ENCODE results near the gene DDC.

Gene DDC, protein sequence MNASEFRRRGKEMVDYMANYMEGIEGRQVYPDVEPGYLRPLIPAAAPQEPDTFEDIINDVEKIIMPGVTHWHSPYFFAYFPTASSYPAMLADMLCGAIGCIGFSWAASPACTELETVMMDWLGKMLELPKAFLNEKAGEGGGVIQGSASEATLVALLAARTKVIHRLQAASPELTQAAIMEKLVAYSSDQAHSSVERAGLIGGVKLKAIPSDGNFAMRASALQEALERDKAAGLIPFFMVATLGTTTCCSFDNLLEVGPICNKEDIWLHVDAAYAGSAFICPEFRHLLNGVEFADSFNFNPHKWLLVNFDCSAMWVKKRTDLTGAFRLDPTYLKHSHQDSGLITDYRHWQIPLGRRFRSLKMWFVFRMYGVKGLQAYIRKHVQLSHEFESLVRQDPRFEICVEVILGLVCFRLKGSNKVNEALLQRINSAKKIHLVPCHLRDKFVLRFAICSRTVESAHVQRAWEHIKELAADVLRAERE

GRCh38 chr7:50564640-50565558 is at the start of gene DDC:
TSS of gene DDC (minus strand) at chr7:50565405. CDS start at chr7:50544085, 21,320 bp downstream.
- DNase-seq = no peak

DNA sequence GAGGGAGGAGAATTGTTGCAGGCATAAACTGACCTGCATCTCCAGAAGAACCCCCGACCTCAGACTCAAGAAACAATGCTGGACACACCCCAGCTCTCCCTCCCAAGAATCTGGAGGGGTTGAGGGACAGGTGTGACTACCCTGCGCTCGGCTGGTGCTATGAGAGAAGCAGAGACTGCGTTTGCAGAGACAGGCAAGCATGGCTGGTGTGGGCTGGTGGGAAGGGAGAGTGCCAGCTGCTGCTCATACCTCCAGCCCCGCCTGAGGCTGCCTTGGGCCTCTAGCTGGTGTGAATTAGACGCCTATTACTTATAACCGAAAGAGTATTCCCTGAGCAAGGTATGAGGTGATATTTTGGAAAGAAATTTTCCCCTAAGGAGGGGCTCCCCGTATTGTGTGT is 48.3 kb upstream of the DDC start:
- DNase-seq = no peak

- DNase-seq = no peak
Measured at GRCh38 chr7:50612704-50613103, 47.5 kb upstream of the DDC start.

GRCh38 chr7:50610521-50611277 is 45.5 kb upstream of the DDC start:
- DNase-seq = no peak

DNA sequence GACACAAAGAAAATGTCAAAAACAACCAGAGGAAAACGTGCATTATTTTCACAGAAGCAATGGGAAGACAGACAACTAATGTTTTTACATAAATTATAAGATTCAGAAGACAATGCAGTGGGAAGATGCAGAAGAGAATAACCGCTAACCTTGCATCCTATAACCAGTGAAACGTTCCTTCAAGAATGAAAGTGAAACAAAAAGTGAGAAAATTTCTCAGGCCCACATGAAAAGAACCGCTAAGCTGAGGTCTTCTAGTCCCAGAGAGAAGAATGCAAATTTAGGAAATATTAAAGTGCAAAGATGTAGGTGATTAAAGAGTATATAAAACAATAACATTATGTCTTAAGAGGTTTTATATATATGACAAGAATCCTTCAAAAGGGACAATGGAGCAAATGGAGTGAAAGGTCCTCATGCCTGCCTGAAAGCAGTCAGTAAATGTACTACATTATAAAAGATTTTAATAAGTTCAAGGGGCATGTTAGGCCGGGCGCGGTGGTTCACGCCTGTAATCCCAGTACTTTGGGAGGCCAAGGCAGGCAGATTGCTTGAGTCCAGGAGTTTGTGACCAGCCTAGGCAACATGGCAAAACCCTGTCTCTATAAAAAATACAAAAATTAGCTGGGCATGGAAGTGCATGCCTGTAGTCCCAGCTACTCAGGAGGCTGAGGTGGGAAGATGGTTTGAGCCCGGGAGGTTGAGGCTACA is 43.1 kb upstream of the DDC start:
- no peak for DNase-seq

GRCh38 chr7:50607524-50608125 is 42.4 kb upstream of the DDC start:
- DNase-seq = no peak

- no peak for DNase-seq
Measured at GRCh38 chr7:50605059-50605458, 39.9 kb upstream of the DDC start.

- no peak for DNase-seq
Measured at GRCh38 chr7:50603287-50603686, 38.1 kb upstream of the DDC start.

GRCh38 chr7:50599385-50599784 is 34.2 kb upstream of the DDC start:
- peak; percentile 73 for DNase-seq

GRCh38 chr7:50598460-50599343 is 33.5 kb upstream of the DDC start:
- peak; percentile 71 for DNase-seq

DNA sequence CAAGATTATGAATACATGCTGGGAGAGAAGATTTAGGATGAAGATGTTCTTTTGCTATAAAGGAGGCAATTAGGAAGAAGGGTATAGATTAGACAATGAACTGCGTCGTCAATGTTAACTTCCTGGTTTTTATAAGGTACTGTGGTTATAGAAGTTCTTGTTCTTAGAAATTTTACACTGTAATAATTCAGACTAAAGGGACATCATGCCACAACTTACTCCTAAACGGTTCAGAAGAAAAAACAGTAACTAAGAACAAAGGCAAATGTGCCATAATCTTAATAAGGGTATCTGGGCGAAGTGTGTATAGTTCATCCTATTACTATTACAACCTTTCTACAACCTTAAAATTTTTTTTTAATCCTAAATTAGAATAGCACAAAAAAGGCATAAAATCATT is 31.3 kb upstream of the DDC start:
- DNase-seq = no peak

DNA sequence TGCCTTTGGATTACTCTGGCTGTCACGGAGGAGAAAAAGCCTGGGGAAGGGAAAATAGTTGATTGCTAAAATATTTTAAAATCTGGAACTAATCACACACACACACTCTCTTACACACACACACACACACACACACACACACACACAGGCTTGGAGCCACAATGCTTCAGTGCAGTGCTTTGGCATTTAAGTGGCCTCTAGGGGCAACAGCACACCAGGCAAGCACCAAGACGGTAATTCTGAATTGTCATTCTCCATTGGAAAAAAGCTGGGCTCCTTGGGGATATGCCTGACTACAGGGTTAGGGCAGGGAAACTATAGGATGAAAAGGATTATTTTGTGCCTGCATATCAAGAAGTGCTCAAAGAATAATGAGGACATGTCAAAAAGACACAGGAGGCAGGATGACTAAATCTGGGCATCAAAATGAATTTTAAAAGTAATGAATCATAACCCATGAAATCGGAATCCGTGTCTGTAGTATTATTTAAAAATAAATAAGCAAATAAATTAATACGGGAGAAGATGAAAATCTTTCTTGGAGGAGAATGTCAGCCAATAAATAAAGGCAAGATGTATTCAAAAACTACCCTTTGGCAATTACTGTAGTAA is 30.4 kb upstream of the DDC start:
- DNase-seq = peak; percentile 73

GRCh38 chr7:50594734-50595485 is 29.7 kb upstream of the DDC start:
- DNase-seq = no peak

- DNase-seq = no peak
Measured at GRCh38 chr7:50594136-50594535, 28.9 kb upstream of the DDC start.

DNA sequence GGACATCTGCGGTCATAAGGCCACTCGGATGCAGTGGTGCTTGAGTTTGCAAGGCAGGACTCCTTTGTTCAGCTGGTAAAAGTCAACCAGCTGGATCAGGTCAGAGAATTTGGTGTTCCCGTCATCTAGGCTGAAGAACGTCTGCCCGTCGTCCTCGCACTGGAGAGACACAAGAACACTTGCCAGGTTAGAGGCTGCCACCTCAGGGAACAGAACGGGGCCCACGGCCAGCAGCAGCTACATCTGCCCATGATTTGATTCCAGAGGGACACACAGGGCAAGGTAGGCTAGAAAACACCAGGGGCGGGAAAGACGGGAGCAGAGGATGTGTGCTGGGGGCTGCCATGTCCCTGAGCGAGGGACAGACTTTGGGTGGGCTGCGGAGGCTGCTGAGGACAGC is 27.7 kb upstream of the DDC start:
- no peak for DNase-seq

- DNase-seq = peak; percentile 80
Measured at GRCh38 chr7:50591480-50592438, 26.6 kb upstream of the DDC start.

- DNase-seq = no peak
Measured at GRCh38 chr7:50591098-50591479, 25.9 kb upstream of the DDC start.

DNA sequence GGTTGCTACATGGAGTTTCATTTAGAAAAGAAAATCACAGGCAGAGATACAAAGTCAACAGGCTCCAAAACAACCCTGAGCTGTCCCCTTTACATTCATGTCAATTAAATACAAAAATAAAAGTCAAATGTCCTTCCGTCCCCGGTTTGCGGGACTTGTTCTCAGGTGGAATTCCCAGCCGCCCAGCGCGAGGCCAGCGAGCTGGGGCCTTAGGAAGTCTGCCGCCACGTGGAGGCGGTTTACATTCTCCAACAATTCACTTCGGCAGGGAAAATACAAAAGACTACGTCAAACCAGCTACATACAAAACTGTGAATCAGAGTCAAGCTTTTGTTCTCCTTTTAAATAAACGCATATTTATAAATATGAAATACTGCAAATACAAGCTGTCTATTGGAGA is 25.3 kb upstream of the DDC start:
- no peak for DNase-seq

All from COR-L47 (cell line).